DND-41 (cell line): ENCODE data around the gene SLC6A7.

Experiments used
- EZH2 ChIP-seq: IDR thresholded peaks from 3 replicates; pipeline ENCODE4 v1.6.1; 2012; ENCODE audit warnings: borderline replicate concordance, low read depth, mild to moderate bottlenecking, moderate library complexity, low read length, inconsistent platforms; ENCODE audit not compliant: severe bottlenecking
- TF ChIP-seq, protein P1 (sequence below): IDR thresholded peaks from 2 replicates; pipeline ENCODE4 v1.5.1; 2012; ENCODE audit warnings: borderline replicate concordance, low read length, moderate library complexity, mild to moderate bottlenecking; ENCODE audit not compliant: poor library complexity, severe bottlenecking; ENCODE audit errors: extremely low read depth

DNA sequence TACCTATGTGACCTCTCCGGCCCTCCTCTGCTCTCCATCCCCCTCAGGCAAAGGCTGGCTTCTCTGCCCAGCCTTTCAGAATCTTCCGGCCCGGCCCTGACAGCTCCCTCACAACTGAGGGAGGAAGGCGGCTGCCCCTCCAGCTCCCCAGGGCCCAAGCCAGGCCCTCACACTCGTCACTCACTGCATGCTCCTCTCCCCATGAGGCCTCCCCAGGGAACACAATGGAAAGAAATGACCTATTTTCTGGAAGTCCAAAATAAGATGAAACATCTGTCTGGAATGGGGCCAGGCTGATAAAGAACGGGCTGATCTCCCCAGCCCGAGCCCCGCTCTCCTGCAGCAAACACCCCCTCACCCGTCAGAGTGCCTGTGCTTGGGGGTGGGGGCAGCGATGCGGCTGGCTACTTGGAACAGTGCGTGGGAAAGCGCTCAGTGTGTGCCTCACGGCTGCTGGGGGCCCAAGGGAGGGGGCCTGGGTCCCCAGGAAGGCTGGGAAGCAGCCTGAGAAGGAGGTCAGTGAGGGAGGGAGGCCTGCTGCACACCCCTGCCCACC, 45.5 kb upstream of the SLC6A7 start:
- TF ChIP-seq, protein P1, sequence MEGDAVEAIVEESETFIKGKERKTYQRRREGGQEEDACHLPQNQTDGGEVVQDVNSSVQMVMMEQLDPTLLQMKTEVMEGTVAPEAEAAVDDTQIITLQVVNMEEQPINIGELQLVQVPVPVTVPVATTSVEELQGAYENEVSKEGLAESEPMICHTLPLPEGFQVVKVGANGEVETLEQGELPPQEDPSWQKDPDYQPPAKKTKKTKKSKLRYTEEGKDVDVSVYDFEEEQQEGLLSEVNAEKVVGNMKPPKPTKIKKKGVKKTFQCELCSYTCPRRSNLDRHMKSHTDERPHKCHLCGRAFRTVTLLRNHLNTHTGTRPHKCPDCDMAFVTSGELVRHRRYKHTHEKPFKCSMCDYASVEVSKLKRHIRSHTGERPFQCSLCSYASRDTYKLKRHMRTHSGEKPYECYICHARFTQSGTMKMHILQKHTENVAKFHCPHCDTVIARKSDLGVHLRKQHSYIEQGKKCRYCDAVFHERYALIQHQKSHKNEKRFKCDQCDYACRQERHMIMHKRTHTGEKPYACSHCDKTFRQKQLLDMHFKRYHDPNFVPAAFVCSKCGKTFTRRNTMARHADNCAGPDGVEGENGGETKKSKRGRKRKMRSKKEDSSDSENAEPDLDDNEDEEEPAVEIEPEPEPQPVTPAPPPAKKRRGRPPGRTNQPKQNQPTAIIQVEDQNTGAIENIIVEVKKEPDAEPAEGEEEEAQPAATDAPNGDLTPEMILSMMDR: no peak
- TF ChIP-seq EZH2: no peak
